ENCODE data around the gene TSPAN9.
A peak's percentile ranks its signal among the peaks of the same experiment; 100 is the strongest.

The TSPAN9 gene

DNA sequence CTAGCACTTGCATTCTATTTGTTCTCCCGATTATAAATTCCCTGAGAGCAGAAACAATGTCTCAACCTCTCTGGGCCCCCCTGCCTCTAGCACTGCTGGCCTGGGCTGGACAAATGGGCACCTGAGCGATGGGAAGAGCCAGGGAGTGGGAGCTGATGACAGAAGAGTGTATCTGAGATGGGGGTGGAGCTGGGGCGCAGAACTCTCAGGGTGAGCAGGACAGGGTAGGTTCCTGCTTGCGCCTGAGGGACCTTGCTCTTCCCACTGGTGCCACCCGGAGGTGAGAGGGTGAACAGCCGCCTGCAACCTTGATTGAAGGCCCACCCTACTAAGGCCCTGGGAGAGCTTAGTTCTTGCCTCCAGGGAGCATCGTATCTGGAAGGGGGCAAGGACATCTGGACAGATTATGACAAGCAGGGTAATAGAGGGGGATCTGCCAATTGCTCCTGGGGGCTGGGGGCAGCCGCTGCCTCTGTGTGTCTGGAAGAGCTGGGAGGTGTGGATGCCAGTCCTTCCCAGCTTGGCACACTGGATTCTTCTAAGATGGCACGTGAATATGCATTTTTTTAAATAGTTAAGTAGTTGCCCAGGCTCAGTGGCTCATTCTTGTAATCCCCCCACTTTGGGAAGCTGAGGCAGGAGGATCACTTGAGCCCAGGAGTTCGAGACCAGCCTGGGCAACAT is 43.0 kb upstream of the TSPAN9 start:
- DNase-seq (ENCODE audit: low read depth) = peak; percentile 63
- TF ChIP-seq, protein P1, sequence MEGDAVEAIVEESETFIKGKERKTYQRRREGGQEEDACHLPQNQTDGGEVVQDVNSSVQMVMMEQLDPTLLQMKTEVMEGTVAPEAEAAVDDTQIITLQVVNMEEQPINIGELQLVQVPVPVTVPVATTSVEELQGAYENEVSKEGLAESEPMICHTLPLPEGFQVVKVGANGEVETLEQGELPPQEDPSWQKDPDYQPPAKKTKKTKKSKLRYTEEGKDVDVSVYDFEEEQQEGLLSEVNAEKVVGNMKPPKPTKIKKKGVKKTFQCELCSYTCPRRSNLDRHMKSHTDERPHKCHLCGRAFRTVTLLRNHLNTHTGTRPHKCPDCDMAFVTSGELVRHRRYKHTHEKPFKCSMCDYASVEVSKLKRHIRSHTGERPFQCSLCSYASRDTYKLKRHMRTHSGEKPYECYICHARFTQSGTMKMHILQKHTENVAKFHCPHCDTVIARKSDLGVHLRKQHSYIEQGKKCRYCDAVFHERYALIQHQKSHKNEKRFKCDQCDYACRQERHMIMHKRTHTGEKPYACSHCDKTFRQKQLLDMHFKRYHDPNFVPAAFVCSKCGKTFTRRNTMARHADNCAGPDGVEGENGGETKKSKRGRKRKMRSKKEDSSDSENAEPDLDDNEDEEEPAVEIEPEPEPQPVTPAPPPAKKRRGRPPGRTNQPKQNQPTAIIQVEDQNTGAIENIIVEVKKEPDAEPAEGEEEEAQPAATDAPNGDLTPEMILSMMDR (conservative IDR thresholded peaks at IDR 0.05; ENCODE audit: low read length) = peak; percentile 74

DNA sequence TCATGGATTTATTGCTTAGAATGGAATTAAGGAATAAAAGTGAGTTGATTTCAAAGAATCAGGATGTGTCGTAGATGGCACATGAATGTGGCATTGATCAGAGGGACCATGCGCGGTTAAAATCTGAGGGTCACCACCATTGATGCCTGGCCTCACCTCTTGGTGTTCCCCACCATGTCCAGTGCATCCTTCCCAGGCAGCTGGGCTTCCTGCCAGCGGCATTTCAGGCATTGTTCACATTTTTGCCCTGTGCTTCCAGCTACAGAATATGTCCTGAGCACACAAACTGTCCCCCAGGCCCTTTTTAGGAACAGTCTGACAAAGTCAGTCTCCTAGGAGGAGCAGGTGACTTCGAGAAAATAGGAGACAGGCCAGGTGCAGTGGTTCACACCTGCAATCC is 42.0 kb upstream of the TSPAN9 start:
- peak; percentile 51 for DNase-seq (ENCODE audit: low read depth)
- TF ChIP-seq, protein P1 (conservative IDR thresholded peaks at IDR 0.05; ENCODE audit: low read length) = no peak

More for the DNA sequence above, 43.0 kb upstream of the TSPAN9 start:
- no peak overlapping the region for H3K4me3 ChIP-seq (ENCODE audit: low read length)

DNA sequence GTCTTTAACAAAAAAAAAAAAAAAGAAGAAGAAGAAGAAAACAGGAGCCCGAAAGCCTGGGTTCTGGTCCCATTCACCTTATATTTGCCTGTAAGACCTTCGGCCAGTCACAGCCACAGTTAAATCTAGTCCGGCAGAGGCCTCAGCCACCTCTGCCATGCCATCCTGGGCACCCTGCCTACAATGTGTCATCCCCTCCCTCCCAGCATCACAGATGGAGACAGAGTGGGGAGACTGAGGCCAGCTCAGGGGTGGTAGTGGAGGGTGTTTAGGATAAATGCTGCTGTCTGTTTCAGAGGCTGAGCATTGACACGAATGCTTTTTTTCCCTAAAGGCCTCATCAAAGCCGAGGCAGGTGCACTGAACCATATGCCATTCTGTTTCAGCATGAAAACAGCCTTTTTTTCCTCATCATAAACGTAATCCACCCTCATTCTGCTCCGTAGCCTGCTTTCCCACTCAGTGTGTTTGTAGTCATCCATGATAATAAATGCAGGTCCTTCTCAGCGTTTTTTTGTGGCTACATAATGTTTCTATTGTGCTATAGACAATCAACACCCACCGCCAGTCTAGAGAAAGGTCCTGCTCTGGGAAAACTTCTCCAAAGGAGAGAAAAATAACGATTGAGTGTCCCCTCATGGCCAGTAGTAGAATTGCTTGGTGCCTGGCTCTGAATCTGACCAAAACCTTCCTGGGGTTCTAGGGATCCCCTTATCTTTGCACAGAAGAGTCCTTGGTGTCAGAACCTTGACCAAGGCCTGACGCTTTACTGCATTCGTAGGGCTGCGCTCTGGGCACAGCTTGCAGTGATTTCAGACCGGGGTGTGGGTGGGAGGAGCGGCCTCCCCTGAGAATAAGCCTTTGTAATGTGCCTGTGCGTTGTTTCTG is 41.1 kb upstream of the TSPAN9 start:
- TF ChIP-seq, protein P1 (conservative IDR thresholded peaks at IDR 0.05; ENCODE audit: low read length) = peak; percentile 50
- no peak overlapping the region for H3K4me3 ChIP-seq (ENCODE audit: low read length)
- no peak for DNase-seq (ENCODE audit: low read depth)

More for the DNA sequence above, 42.0 kb upstream of the TSPAN9 start:
- H3K4me3 ChIP-seq (ENCODE audit: low read length) = no peak overlapping the region

DNA sequence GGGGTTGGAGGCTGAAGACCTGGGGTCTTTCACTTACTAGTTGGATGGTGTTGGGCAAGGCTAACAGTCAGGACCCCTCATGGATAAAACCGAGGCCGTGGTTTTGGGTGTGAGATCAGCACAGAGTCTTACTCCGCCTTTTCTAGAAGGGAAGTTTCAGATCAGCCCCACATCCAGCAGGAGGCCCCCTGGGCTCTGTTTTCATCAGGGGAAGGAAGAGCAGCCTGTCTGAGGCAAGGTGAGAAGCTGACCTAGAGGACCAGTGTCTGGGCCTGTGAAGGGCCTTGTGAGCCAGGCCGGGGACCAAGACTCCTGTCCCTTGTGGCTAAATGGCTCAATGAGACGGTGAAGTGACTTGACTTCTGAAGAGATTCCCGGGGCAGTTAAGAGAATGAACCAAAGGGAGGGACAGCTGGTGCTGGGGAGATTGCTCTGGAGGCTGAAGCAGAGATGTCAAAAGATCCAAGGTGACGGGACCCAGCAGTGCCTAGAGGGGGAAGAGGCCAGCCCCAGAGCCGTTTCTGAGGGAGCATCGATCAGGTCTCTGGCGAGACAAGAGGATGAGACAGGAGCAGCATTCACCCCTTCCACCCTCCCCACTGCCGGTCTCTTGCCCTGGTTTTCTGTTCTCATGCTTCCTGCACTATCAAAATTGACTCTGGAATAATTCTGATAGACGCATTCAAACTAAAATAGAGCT is 40.1 kb upstream of the TSPAN9 start:
- no peak for DNase-seq (ENCODE audit: low read depth)
- TF ChIP-seq, protein P1 (conservative IDR thresholded peaks at IDR 0.05; ENCODE audit: low read length) = no peak
- H3K4me3 ChIP-seq (ENCODE audit: low read length) = no peak overlapping the region

DNA sequence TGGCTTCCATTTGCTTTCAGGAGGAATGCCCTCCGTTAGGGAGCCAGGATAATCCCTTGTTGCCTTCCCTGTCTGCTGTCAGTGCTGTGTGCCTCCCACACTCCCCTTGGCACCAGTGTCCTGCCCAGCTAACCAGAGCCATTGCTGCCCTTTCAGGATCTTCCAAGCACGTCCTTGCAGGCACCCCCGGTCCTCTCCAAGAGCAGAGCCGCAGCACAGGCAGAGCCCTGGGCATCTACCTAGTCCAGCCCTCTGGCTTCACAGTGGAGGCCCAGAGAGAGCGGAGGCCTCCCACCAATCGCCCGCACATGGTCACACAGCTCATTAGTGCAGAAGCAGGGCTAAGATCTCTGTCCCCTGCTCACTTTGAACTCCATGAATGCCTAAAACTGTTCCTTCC is 39.0 kb upstream of the TSPAN9 start:
- no peak for DNase-seq (ENCODE audit: low read depth)
- no peak overlapping the region for H3K4me3 ChIP-seq (ENCODE audit: low read length)
- TF ChIP-seq, protein P1 (conservative IDR thresholded peaks at IDR 0.05; ENCODE audit: low read length) = no peak

DNA sequence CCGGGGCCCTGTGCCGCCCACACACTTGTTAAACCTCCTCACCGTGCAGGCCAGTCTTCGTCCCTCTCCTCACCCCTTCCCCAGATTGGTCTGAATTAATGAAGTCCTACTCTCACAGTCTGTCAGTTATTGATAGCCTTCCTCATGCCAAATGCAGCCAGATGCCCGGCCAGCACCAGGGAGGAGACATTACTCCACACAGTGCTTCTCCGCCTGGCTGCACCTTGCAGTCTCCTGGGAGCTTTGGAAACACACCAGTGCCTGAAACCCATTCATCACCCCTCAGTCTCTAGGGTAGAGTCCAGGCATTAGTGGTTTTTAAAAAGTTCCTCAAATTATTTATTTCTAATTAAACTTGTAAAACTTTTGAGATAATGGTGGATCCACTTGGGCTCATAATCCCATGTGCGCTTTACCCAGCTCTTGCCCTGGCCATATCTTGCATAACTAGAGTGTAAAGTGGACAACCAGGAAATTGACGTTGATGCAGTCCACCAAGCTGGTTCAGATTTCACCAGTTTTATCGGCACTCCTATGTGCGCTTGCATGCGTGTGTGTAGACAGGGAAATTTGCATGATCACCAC is 38.2 kb upstream of the TSPAN9 start:
- H3K4me3 ChIP-seq (ENCODE audit: low read length) = no peak overlapping the region
- DNase-seq (ENCODE audit: low read depth) = no peak
- TF ChIP-seq, protein P1 (conservative IDR thresholded peaks at IDR 0.05; ENCODE audit: low read length) = no peak

Data from AG10803 (cell line).